K562 (cell line): ENCODE data around the gene SEPTIN1. TPM values are rescaled to one million over a fixed set of nuclear protein-coding genes. Genes with fewer than 3 reads are reported as not detected.

Source experiments
- AFF1 ChIP-seq, 2 experiments: fragments of 450-650 bp; IDR thresholded peaks; 2 replicates each; pipeline ENCODE4 v1.6.1; 2018; ENCODE audit warnings: mild to moderate bottlenecking in 2 of 2, low read depth in 1 of 2; ENCODE audit not compliant: partially characterized antibody in 2 of 2
- JUN ChIP-seq, 2 experiments: sonication (generic) in 1 of 2; formaldehyde crosslinking in 1 of 2; IDR thresholded peaks; 2 replicates each; pipeline versions ENCODE4 v1.6.1 to v1.8.0; 2012 to 2022; ENCODE audit warnings: borderline replicate concordance in 2 of 2, mild to moderate bottlenecking in 2 of 2, improper control_type of control experiment in 1 of 2, low read depth in 1 of 2, low read length in 1 of 2, missing genetic modification reagents in 1 of 2
- MAZ ChIP-seq, 2 experiments: fragments of 450-650 bp in 1 of 2; sonication (generic) in 1 of 2; formaldehyde crosslinking; IDR thresholded peaks in 1 of 2; conservative IDR thresholded peaks in 1 of 2; 2 replicates each; pipeline versions ENCODE4 v1.4.0 to v1.5.0; 2020; ENCODE audit warnings: mild to moderate bottlenecking in 1 of 2, missing genetic modification reagents in 1 of 2
- MIER1 ChIP-seq: fragments of 450-650 bp; IDR thresholded peaks from 2 replicates; pipeline ENCODE4 v1.6.1; 2016; ENCODE audit warnings: antibody characterized with exemption, mild to moderate bottlenecking, low read depth
- NFATC3 ChIP-seq: fragments of 450-650 bp; IDR thresholded peaks from 2 replicates; pipeline ENCODE4 v1.6.1; 2017; ENCODE audit warnings: mild to moderate bottlenecking
- NKRF ChIP-seq: fragments of 450-650 bp; IDR thresholded peaks from 2 replicates; pipeline ENCODE4 v1.6.1; 2016; ENCODE audit warnings: borderline replicate concordance
- REST ChIP-seq, 2 experiments: fragments of 450-650 bp; formaldehyde crosslinking in 1 of 2; IDR thresholded peaks; 2 replicates each; pipeline versions ENCODE4 v1.4.0 to v1.6.1; 2014 to 2020; ENCODE audit warnings: mild to moderate bottlenecking in 2 of 2, borderline replicate concordance in 1 of 2, low read depth in 1 of 2
- SRSF3 ChIP-seq: fragments of 200-400 bp; formaldehyde crosslinking; IDR thresholded peaks from 2 replicates; pipeline ENCODE4 v1.6.1; 2016; ENCODE audit warnings: mild to moderate bottlenecking, low read length, moderate library complexity; ENCODE audit not compliant: insufficient read depth
- ZNF280B ChIP-seq: fragments of 250-450 bp; sonication (Bioruptor Pico); IDR thresholded peaks from 2 replicates; pipeline ENCODE4 v1.5.1; 2021; ENCODE audit warnings: mild to moderate bottlenecking
- polyA plus RNA-seq, 8 experiments: library from polyadenylated mRNA; depleted of rRNA in 4 of 8; stranded (reverse) in 5 of 8; unstranded in 3 of 8; fragments of >200 nt; fragmentation: Nextera tagmentation in 2 of 8; fragmentation: Illumina TruSeq in 1 of 8; extraction: Ambion mirVana in 2 of 8; extraction: Trizol in 1 of 8; gene quantifications; 2 replicates each; pipeline versions ENCODE4 v1.2.1 to v1.2.3, GENCODE V29; 2011 to 2014; ENCODE audit warnings: inconsistent platforms in 1 of 8, missing spikeins in 1 of 8
- total RNA-seq, 7 experiments: library from RNA; depleted of rRNA in 6 of 7; stranded (reverse); fragments of >200 nt in 6 of 7; fragmentation: Illumina TruSeq in 2 of 7; extraction: Trizol in 2 of 7; gene quantifications; 2 replicates each; pipeline versions ENCODE4 v1.2.1 to v1.2.3, GENCODE V29; 2011 to 2021; ENCODE audit warnings: low replicate concordance in 1 of 7

The SEPTIN1 gene
- total and polyA plus RNA-seq, 9 of the 15 experiments (the other 6 are each of a cell fraction or from before 2014, with no cell fraction given): 0.23 to 5.6 (median 1.7) TPM; not detected in 1

- TF ChIP-seq REST (IDR thresholded peaks at IDR 0.05; ENCODE audit: borderline replicate concordance) (no peak), REST (CRISPR knock-in tag; IDR thresholded peaks at IDR 0.05; ENCODE audit: low read depth) (peak; percentile 22; the same call in 1 of the 2 replicates), AFF1 (IDR thresholded peaks at IDR 0.05; ENCODE audit: low read depth in 1 of 2, partially characterized antibody in 2 of 2) (no peak), JUN (IDR thresholded peaks at IDR 0.05; ENCODE audit: borderline replicate concordance, low read depth, low read length) (no peak), JUN (CRISPR knock-in tag; IDR thresholded peaks at IDR 0.05; ENCODE audit: borderline replicate concordance) (no peak), MAZ (CRISPR knock-in tag; conservative IDR thresholded peaks at IDR 0.05 in 1 of 2, IDR thresholded peaks at IDR 0.05 in 1 of 2) (peak in 1 of 2 experiments; percentile 5; a peak in 1 of 4 replicates), SRSF3 (no peak), NKRF (no peak), MIER1 (no peak), NFATC3 (no peak), ZNF280B (CRISPR knock-in tag) (no peak)
Observed at GRCh38 chr16:30371248-30371816, 11.0 kb downstream of the SEPTIN1 start (continued).
